Lower lobe of right lung (tissue), 2 donors: ENCODE results near the gene ADAM12. TPM values are rescaled to one million over a fixed set of nuclear protein-coding genes. Genes with fewer than 3 reads are reported as not detected.

Experiments used
- ATAC-seq, 2 donors: fragments of 200-7000 bp; cut with Tn5 transposase; one replicate each; pipeline ENCODE4 v1.9.1; 2020 to 2022; ENCODE audit warnings: mild to moderate bottlenecking in 2 of 2, moderate library complexity in 2 of 2
- DNase-seq: peaks from one replicate; pipeline ENCODE4 v3.0.0-alpha.2; 2020
- H3K27ac ChIP-seq: fragments of 200-600 bp; one replicate; pipeline ENCODE4 v1.8.0; 2022
- H3K27me3 ChIP-seq: fragments of 200-600 bp; one replicate; pipeline ENCODE4 v1.8.0; 2022; ENCODE audit warnings: low read depth
- H3K36me3 ChIP-seq: fragments of 200-600 bp; one replicate; pipeline ENCODE4 v1.8.0; 2022; ENCODE audit warnings: mild to moderate bottlenecking
- H3K4me1 ChIP-seq: fragments of 200-600 bp; one replicate; pipeline ENCODE4 v1.8.0; 2022
- H3K4me3 ChIP-seq: fragments of 200-600 bp; one replicate; pipeline ENCODE4 v1.8.0; 2022; ENCODE audit warnings: mild to moderate bottlenecking
- H3K9me3 ChIP-seq: fragments of 200-600 bp; one replicate; pipeline ENCODE4 v1.8.0; 2022
- intact Hi-C: fragments of 100-400 bp; cut with DNase I; formaldehyde crosslinking; loops from one replicate; pipeline ENCODE4 v1.11.0; 2022
- total RNA-seq: library from RNA; stranded (reverse); fragmentation: NEBNext Ultra II Directional; extraction: Animal tissue kit (Norgen Biotek cat#: 25700); gene quantifications from one replicate; pipeline ENCODE4 v1.2.1, GENCODE V29; 2021
- TF ChIP-seq, protein P1 (sequence below): fragments of 200-600 bp; IDR thresholded peaks from one replicate; pipeline ENCODE4 v1.8.0; 2022; ENCODE audit warnings: antibody characterized with exemption, mild to moderate bottlenecking
- donor health status: DM: no; HTN: yes; CAD: no; lungs with severe emphysema.

ADAM12 gene
- total RNA-seq, 1 donor from 2014 or later, result 0.92 TPM

DNA sequence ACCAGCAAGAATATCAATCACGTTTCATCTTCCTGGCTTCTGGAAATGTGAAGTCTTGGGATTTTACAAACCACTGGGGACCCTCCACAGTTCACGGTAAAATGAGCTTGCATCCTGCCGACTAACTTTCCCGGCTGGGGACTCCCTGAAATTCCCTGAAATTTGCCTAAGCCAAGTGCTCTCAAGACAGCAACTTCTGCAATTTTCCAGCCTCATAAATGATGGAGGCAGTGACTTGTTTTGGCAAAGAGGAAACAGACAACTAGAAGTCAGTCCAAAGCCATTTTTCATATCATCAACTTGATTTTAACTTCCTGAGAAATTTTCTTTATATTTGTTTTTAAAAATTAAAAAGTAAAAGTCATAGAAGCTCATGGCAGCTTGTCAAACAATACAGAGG lies 279.6 kb downstream of the ADAM12 start:
- Histone ChIP-seq H3K27me3 (no peaks in the 10 kb centered on the region), H3K4me1 (no peaks in the 10 kb centered on the region), H3K36me3 (no peaks in the 10 kb centered on the region), H3K27ac (no peak overlapping the region), H3K9me3 (no peaks in the 10 kb centered on the region), H3K4me3 (no peak overlapping the region)
- DNase-seq, result no peak
- ATAC-seq, result no peak
- intact Hi-C loops, result no loop called here
- TF ChIP-seq, protein P1, sequence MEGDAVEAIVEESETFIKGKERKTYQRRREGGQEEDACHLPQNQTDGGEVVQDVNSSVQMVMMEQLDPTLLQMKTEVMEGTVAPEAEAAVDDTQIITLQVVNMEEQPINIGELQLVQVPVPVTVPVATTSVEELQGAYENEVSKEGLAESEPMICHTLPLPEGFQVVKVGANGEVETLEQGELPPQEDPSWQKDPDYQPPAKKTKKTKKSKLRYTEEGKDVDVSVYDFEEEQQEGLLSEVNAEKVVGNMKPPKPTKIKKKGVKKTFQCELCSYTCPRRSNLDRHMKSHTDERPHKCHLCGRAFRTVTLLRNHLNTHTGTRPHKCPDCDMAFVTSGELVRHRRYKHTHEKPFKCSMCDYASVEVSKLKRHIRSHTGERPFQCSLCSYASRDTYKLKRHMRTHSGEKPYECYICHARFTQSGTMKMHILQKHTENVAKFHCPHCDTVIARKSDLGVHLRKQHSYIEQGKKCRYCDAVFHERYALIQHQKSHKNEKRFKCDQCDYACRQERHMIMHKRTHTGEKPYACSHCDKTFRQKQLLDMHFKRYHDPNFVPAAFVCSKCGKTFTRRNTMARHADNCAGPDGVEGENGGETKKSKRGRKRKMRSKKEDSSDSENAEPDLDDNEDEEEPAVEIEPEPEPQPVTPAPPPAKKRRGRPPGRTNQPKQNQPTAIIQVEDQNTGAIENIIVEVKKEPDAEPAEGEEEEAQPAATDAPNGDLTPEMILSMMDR, result no peak

- H3K36me3 ChIP-seq, result no peaks in the 10 kb centered on the region
- no peaks in the 10 kb centered on the region for H3K27me3 ChIP-seq
- intact Hi-C loops, result no loop called here
- H3K9me3 ChIP-seq, result no peaks in the 10 kb centered on the region
- no peak overlapping the region for H3K27ac ChIP-seq
- no peaks in the 10 kb centered on the region for H3K4me1 ChIP-seq
- ATAC-seq (no peak), DNase-seq (no peak)
- no peak overlapping the region for H3K4me3 ChIP-seq
- TF ChIP-seq, protein P1, result no peak
These were observed 283.5 kb downstream of the ADAM12 start for GRCh38 chr10:126104767-126105166.

GRCh38 chr10:126102636-126103035 lies 285.6 kb downstream of the ADAM12 start:
- Histone ChIP-seq H3K4me1 (no peaks in the 10 kb centered on the region), H3K27ac (no peak overlapping the region), H3K4me3 (no peak overlapping the region), H3K9me3 (no peaks in the 10 kb centered on the region), H3K27me3 (no peaks in the 10 kb centered on the region), H3K36me3 (no peaks in the 10 kb centered on the region)
- intact Hi-C loops, result no loop called here
- ATAC-seq (no peak), DNase-seq (no peak)
- TF ChIP-seq, protein P1, result no peak

DNA sequence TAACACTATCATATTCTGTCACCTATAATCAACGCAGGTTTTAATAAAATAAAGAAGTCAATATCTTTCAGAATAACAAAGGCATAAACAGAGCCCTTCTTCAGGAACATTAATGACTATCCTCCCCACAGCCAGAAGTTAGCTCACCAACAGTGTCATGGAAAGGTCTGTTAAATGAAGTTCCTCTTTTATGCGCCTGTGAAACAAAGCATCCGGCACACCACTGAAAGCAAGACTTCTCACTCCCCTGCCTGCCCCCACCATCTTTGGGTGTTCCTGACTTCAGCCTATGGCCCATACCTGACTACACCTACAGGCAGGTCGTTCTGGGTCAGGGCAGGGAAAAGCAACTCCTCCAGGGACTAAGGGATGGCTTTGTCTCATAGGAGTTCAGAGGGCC lies 286.5 kb downstream of the ADAM12 start:
- ATAC-seq (peak; percentile 39 to 49), DNase-seq (no peak)
- Histone ChIP-seq H3K36me3 (no peaks in the 10 kb centered on the region), H3K4me1 (no peaks in the 10 kb centered on the region), H3K27ac (no peak overlapping the region), H3K9me3 (no peaks in the 10 kb centered on the region), H3K27me3 (no peaks in the 10 kb centered on the region), H3K4me3 (no peak overlapping the region)
- TF ChIP-seq, protein P1, result no peak
- intact Hi-C loops, result no loop called here

DNA sequence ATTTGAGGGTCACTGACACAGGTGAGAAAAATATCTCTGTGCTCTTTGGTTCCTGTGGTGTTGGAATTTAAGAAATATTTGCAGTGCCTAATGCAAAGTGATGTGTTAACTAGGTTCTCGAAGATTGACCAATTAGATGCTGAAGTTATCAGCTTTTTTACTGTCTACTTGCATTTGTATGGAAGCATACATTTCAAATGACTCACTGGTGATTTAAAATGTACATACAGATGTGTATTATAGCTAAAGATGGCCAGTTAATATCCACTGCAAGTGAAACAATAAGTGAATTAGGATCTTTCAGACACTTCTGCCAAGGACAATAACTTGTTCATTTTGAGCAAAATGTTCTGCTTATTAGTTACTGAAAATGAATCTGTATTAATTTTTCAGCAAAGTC lies 287.0 kb downstream of the ADAM12 start:
- Histone ChIP-seq H3K36me3 (no peaks in the 10 kb centered on the region), H3K27ac (no peak overlapping the region), H3K27me3 (no peaks in the 10 kb centered on the region), H3K4me3 (no peak overlapping the region), H3K9me3 (no peaks in the 10 kb centered on the region), H3K4me1 (no peaks in the 10 kb centered on the region)
- ATAC-seq (no peak), DNase-seq (no peak)
- TF ChIP-seq, protein P1, result no peak
- intact Hi-C loops, result no loop called here

- H3K4me3 ChIP-seq, result no peak overlapping the region
- no peaks in the 10 kb centered on the region for H3K27me3 ChIP-seq
- H3K4me1 ChIP-seq, result no peaks in the 10 kb centered on the region
- ATAC-seq, result no peak
- TF ChIP-seq, protein P1, result no peak
- no peaks in the 10 kb centered on the region for H3K9me3 ChIP-seq
- H3K27ac ChIP-seq, result no peak overlapping the region
- intact Hi-C loops, result no loop called here
- H3K36me3 ChIP-seq, result no peaks in the 10 kb centered on the region
- no peak for DNase-seq
These were observed 288.9 kb downstream of the ADAM12 start for GRCh38 chr10:126099366-126099765.
